LNCAP (cell line): ENCODE data around the gene TRIM67.

Experiments
- TF ChIP-seq, protein P1 (sequence below): fragments of 450-650 bp; IDR thresholded peaks from 2 replicates; pipeline ENCODE4 v1.5.1; 2017; ENCODE audit warnings: mild to moderate bottlenecking

Gene TRIM67

GRCh38 chr1:231183639-231184590 is 22.1 kb downstream of the TRIM67 start:
- TF ChIP-seq, protein P1, sequence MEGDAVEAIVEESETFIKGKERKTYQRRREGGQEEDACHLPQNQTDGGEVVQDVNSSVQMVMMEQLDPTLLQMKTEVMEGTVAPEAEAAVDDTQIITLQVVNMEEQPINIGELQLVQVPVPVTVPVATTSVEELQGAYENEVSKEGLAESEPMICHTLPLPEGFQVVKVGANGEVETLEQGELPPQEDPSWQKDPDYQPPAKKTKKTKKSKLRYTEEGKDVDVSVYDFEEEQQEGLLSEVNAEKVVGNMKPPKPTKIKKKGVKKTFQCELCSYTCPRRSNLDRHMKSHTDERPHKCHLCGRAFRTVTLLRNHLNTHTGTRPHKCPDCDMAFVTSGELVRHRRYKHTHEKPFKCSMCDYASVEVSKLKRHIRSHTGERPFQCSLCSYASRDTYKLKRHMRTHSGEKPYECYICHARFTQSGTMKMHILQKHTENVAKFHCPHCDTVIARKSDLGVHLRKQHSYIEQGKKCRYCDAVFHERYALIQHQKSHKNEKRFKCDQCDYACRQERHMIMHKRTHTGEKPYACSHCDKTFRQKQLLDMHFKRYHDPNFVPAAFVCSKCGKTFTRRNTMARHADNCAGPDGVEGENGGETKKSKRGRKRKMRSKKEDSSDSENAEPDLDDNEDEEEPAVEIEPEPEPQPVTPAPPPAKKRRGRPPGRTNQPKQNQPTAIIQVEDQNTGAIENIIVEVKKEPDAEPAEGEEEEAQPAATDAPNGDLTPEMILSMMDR: no peak

DNA sequence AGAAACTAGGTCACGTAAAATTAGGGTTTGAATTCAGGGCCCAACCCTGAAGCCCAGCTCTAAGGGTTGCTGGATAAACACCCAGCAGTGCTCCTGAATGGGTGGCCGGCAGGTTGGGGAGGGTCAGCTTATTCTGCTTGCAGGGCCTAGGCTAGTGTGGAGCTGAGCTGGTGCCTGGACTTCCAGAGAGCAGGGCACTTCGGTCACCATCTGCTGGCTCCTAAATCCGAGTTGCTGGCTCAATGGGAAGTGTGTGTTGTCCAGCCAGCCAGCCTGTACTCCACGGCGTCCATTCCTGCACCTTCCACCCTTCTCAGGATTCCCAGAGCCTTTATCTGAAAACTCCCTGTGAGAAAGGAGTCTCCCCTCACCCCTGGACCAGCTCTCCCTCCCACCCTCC is 23.0 kb downstream of the TRIM67 start:
- TF ChIP-seq, protein P1: no peak

DNA sequence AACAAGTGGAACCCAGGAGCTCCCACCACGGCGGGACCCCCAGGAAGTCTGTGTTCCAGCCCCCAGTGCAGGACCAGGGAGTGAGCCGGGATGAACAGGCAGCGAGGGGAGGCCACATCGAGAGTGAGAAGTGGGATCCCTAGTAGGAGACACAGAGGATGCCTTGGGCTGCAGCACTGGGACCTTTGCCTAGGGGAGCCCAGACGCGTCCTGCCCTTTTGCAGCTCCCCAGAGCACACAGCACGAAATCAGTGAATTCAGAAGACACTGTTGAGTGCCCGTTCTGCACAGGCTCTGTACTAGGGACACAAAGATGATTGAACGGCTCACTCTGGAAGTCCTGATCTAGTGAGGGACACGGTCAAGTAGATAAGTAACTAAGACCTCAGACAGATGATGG is 23.5 kb downstream of the TRIM67 start:
- TF ChIP-seq, protein P1: no peak

DNA sequence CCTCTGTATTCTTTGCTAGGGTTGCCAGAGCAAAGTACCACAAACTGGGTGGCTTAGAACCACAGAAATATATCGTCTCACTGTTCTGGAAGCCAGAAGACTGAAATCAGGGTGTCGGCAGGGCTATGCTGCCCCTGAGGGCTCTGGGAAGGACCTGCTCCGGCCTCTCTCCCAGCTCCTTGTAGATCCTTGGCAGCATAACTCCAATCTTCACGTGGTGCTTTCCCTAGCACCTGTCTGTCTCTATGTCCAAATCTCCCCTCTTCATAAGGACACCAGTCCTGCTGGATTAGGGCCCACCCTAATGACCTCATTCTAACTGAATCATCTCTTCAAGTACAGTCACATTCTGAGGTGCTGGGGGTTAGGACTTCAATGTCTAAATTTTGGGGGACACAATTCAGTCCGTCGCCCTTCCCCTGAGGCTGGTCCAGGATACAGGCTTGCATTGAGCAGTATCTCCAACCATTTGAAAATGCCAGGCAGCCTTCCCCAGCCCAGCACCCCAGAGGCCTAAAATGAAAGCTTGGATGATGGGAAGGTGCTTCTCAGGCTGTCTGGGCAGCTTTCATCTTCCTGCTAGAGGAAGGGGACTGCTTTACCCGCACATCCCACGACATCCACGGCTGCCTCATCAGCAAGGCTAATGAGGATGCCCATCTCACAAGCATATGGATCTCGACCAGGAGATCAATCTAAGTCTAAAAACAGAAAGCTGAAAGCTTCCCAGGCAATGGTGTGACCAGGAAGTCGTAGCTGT is 24.7 kb downstream of the TRIM67 start:
- TF ChIP-seq, protein P1: no peak

DNA sequence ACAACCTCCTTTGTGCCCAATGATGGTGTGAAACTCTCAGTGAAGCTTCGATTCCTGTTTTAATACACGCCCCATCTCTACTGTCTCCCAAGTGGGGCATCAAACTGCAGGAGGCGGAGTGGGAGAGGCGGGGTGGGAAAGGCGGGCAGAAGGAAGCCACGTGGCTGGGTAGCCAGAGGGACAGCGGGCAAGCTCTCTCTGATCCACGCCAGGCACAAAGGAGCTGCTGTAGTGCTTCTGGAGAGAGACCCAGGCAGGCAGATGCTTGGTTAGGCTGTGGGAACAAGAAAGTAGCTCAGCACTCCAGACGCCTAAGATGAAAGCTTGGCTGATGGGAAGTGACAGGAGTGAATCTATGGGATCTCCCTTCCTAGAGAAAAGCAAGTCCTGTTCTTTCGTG is 25.7 kb downstream of the TRIM67 start:
- TF ChIP-seq, protein P1: no peak

DNA sequence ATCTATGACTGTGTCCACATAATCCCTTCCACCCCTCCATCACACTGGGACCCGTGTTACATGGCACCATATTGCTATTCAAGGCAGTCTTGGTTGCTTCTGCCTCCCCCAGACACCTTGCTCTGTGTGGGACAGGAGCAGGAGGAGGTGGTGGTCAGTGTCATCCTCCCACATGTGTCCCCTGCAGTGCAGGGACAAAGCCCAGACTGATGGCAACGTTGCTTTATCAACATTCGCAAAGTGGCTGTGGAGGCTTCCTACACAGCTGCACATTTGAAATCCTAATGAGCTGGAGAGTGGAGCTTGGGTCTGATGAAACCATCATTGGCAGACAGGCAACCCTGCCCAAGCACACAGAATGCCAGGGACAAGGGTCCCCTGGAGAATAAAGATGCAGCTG is 26.2 kb downstream of the TRIM67 start:
- TF ChIP-seq, protein P1: no peak

DNA sequence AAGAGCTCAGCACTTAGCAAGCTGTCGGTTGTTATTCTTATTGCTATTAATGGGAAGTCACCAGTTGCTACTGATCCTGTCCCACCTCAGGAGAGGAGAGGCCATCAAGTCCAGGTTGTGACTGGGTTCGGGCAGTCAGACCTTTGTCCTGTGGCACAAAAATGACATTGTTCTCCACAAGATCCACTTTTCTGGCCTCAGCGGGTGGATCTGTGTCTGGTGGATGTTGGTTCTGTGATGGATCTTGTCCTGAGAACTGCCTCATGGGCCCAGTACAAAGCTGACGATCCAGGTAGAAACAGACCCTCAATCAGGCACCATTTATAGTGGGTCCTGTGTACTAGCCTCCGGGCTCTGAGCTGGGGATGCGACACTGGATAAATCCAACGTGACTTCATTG is 26.9 kb downstream of the TRIM67 start:
- TF ChIP-seq, protein P1: no peak
